Measurements from ENCODE around the gene ENOX1. TPM values are rescaled to one million over a fixed set of nuclear protein-coding genes. Genes with fewer than 3 reads are reported as not detected.

The ENOX1 gene
- total and polyA plus RNA-seq, 9 of the 15 experiments (the other 6 are each of a cell fraction or from before 2014, with no cell fraction given) = not detected

- H3K36me3 ChIP-seq (ENCODE audit: control insufficient read depth, insufficient read depth, low read length) = no peaks in the 10 kb centered on the region
- no peak overlapping the region for H3K27ac ChIP-seq (ENCODE audit: extremely low read depth, low read depth, low read length)
- H3K27me3 ChIP-seq (ENCODE audit: control insufficient read depth in 2 of 2, insufficient read depth in 2 of 2, low read length in 2 of 2) = no peaks in the 10 kb centered on the region
- TF ChIP-seq SIRT6 (IDR thresholded peaks at IDR 0.05; ENCODE audit: low read depth, low read length) (no peak), OTX1 (CRISPR knock-in tag; IDR thresholded peaks at IDR 0.05) (no peak), ZNF408 (CRISPR knock-in tag; IDR thresholded peaks at IDR 0.05; ENCODE audit: low read depth) (no peak), ZNF512 (tag; IDR thresholded peaks at IDR 0.05) (no peak), ELK1 (CRISPR knock-in tag; IDR thresholded peaks at IDR 0.05) (no peak), SMARCC2 (IDR thresholded peaks at IDR 0.05; ENCODE audit: low read depth) (no peak), POLR2AphosphoS5 (IDR thresholded peaks at IDR 0.05; ENCODE audit: control insufficient read depth, insufficient read depth, low read depth, low read length) (no peak), FOXJ2 (tag; IDR thresholded peaks at IDR 0.05) (no peak), STAT5A (IDR thresholded peaks at IDR 0.05; ENCODE audit: borderline replicate concordance, low read length) (no peak), ADNP (tag; IDR thresholded peaks at IDR 0.05) (no peak), MNT (conservative IDR thresholded peaks at IDR 0.05) (no peak), HMGN3 (IDR thresholded peaks at IDR 0.05; ENCODE audit: borderline replicate concordance, extremely low read depth, insufficient read length, low read depth, low read length) (no peak), MTA3 (IDR thresholded peaks at IDR 0.05; ENCODE audit: borderline replicate concordance) (no peak), ZFP36 (IDR thresholded peaks at IDR 0.05; ENCODE audit: low read depth, low read length, partially characterized antibody) (no peak), HDAC8 (tag; IDR thresholded peaks at IDR 0.05) (no peak)
- intact Hi-C loops (cut with micrococcal nuclease) (loop anchor here (5.0 kb wide), 2 partner anchors 715 to 835 kb away; no protein-coding TSS in a partner anchor), in situ Hi-C loops (cut with MboI) (no loop called here)
- no peaks in the 10 kb centered on the region for H3K79me2 ChIP-seq (ENCODE audit: control insufficient read depth, insufficient read depth, low read length)
- no peaks in the 10 kb centered on the region for H3K9me3 ChIP-seq (replicated peaks; ENCODE audit: control insufficient read depth, insufficient read depth, low read depth, low read length)
- ChIA-PET CTCF (ENCODE audit: low intra/inter-chr PET ratio) (no interaction called here), POLR2A (no interaction called here)
- no peak overlapping the region for H3K9ac ChIP-seq (ENCODE audit: insufficient read depth in 1 of 2, low read depth in 2 of 2, low read length in 2 of 2)
- no peaks in the 10 kb centered on the region for H4K20me1 ChIP-seq (replicated peaks; ENCODE audit: control insufficient read depth, insufficient read depth, low read length)
- H3K9me1 ChIP-seq (ENCODE audit: control insufficient read depth, insufficient read depth, low read length) = no peaks in the 10 kb centered on the region
- H3K4me2 ChIP-seq (ENCODE audit: insufficient read depth, low read length) = no peak overlapping the region
- ATAC-seq (no peak), FAIRE-seq (no peak), DNase-seq (ENCODE audit: extremely low read depth in 1 of 4, low spot score in 3 of 4) (no peak)
- H2AFZ ChIP-seq (ENCODE audit: low read depth, low read length) = no peak overlapping the region
- H3K4me1 ChIP-seq (replicated peaks in 1 of 2; ENCODE audit: control insufficient read depth in 2 of 2, insufficient read depth in 2 of 2, low read length in 2 of 2) = no peaks in the 10 kb centered on the region
- BruUV-seq (replicated peaks) = no TSS peak
- H3K4me3 ChIP-seq = no peak overlapping the region
These were observed 15.7 kb upstream of the ENOX1 start for GRCh38 chr13:43802511-43802910.
